Activated CD4-positive, alpha-beta memory T cell treated with anti-CD3 and anti-CD28 coated beads for 36 hours (primary cell): ENCODE data around the gene KDM1A. TPM values are rescaled to one million over a fixed set of nuclear protein-coding genes. Genes with fewer than 3 reads are reported as not detected.
A peak's percentile ranks its signal among the peaks of the same experiment; 100 is the strongest.
"Not testable (repeated sequence)": the region's sequence is repeated elsewhere in the genome, so short reads cannot be mapped to it uniquely, and the experiment has no call there.

Source experiments
- CTCF ChIA-PET: fragments of 350-600 bp; sonication (Branson Sonifier 250); formaldehyde crosslinking; loops from one replicate; lab custom pipeline; 2021; ENCODE audit warnings: antibody characterized with exemption, inconsistent platforms; lab: Charles Lee
- POLR2A ChIA-PET: fragments of 350-600 bp; sonication (Branson Sonifier 250); formaldehyde crosslinking; loops from one replicate; lab custom pipeline; 2021; ENCODE audit warnings: antibody characterized with exemption; lab: Charles Lee
- DNase-seq: peaks from one replicate; pipeline ENCODE4 v3.0.0-alpha.2; 2020
- H3K27ac Mint-ChIP-seq: one replicate; pipeline ENCODE4 v1.8.0; 2021; ENCODE audit warnings: mixed read lengths
- H3K27me3 Mint-ChIP-seq: one replicate; pipeline ENCODE4 v1.8.0; 2021; ENCODE audit warnings: mixed read lengths
- H3K36me3 Mint-ChIP-seq: one replicate; pipeline ENCODE4 v1.8.0; 2021; ENCODE audit warnings: mixed read lengths
- H3K4me1 Mint-ChIP-seq: one replicate; pipeline ENCODE4 v1.8.0; 2021; ENCODE audit warnings: low read depth, mixed read lengths
- H3K4me3 Mint-ChIP-seq: one replicate; pipeline ENCODE4 v1.8.0; 2021; ENCODE audit warnings: mild to moderate bottlenecking, mixed read lengths
- H3K9me3 Mint-ChIP-seq: one replicate; pipeline ENCODE4 v1.8.0; 2021; ENCODE audit warnings: mixed read lengths
- intact Hi-C: fragments of 100-400 bp; cut with micrococcal nuclease; formaldehyde crosslinking; loops from one replicate; pipeline ENCODE4 v1.15.1; 2023
- total RNA-seq, 2 experiments: library from RNA; stranded (reverse); gene quantifications; one replicate each; pipeline ENCODE4 v1.2.3, GENCODE V29; 2021

KDM1A gene
- total RNA-seq: 10 to 100 TPM; 60.2 to 61.9 TPM

DNA sequence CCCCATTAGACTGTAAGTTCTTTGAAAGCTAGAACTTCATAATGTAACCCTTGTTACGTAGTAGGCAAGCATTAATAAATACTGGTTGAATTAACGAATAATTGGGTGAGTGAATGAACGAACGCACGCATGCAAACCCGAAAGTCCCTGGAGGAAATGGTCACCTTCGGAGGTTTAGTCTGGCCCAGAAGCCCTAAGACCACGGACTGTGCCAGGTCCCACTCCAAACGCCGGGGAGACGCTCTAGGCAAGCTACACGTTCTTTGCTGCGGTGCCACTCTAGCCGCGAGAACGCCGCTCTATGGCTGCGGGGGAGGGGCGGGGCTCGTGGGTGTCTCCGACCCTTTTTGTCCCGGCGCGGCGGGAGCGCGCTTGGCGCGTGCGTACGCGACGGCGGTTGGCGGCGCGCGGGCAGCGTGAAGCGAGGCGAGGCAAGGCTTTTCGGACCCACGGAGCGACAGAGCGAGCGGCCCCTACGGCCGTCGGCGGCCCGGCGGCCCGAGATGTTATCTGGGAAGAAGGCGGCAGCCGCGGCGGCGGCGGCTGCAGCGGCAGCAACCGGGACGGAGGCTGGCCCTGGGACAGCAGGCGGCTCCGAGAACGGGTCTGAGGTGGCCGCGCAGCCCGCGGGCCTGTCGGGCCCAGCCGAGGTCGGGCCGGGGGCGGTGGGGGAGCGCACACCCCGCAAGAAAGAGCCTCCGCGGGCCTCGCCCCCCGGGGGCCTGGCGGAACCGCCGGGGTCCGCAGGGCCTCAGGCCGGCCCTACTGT is at the start of gene KDM1A:
TSS of gene KDM1A (plus strand) at position 375 of the 769 bp plus-strand sequence. CDS start at position 504, 129 bp downstream.
- peaks cover 10% of the 10 kb centered on the region for H3K9me3 Mint-ChIP-seq

DNA sequence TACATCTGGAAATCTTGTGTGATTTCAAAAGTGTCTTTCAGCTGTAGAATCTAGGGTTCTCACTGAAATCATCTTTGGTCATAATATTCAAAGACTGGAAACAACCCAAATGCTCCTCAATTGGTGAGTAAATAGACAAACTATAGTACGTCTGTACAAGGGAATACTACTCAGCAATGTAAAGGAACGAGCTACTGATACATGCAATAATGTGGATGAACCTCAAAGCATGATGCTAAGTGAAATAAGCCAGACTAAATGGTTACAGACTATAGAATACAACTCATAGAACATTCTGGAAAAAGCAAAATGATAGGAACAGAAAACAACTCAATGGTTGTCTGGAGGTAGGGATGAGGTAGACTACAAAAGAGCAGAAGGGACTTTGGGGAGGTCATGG is 49.2 kb upstream of the KDM1A start:
- peaks cover 6% of the 10 kb centered on the region for H3K36me3 Mint-ChIP-seq
- no peaks in the 10 kb centered on the region for H3K4me1 Mint-ChIP-seq
- intact Hi-C loops: no loop called here
- no peak overlapping the region for H3K4me3 Mint-ChIP-seq
- ChIA-PET CTCF (interaction anchor here (2.3 kb wide), 1 partner anchor 214 kb away, joined by 11 read pairs; no protein-coding TSS in a partner anchor), POLR2A (no interaction called here)
- no peak overlapping the region for H3K27ac Mint-ChIP-seq
- H3K27me3 Mint-ChIP-seq: peaks cover 36% of the 10 kb centered on the region
- H3K9me3 Mint-ChIP-seq: peaks cover 13% of the 10 kb centered on the region
- no peak for DNase-seq

More for the DNA sequence above, at the start of gene KDM1A:
- Mint-ChIP-seq H3K4me1 (peaks cover 39% of the 10 kb centered on the region), H3K27ac (peak within 1 kb of the TSS; percentile 81), H3K4me3 (peak within 1 kb of the TSS; percentile 90), H3K27me3 (no peaks in the 10 kb centered on the region), H3K36me3 (peaks cover 15% of the 10 kb centered on the region)
- ChIA-PET CTCF (interaction anchor here (0.7 to 3.3 kb wide), 3 partner anchors 79 to 926 kb away, joined by 3 to 18 read pairs (median 5); no protein-coding TSS in a partner anchor), POLR2A (interaction anchor here (0.7 to 1.3 kb wide), 6 partner anchors 18 to 672 kb away, joined by 3 to 4 read pairs (median 4); partner anchors contain the start of genes HNRNPR and RPL11)
- peak; percentile 96 for DNase-seq
- intact Hi-C loops: no loop called here

DNA sequence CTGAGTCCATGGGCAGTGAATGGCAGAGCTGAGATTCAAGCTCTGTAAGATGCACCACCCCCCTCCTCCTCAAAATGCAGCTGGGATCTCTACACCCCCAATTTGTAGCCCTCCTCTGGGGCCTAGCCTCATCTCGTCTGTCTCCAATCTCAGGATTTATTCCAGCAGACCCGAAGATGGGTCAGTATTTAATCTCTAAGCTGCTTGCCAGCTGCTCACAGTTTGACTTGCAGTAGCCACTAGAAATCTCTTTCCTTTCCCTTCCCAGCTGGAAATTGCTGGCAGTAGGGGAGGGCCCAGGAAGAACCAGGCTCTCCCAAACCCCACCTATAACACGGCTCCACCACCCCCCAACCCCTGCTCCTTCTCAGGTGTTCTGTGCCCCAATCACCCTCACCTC is 48.1 kb upstream of the KDM1A start:
- Mint-ChIP-seq H3K27ac (no peak overlapping the region), H3K9me3 (peaks cover 7% of the 10 kb centered on the region), H3K4me1 (no peaks in the 10 kb centered on the region), H3K36me3 (peaks cover 6% of the 10 kb centered on the region), H3K27me3 (peaks cover 39% of the 10 kb centered on the region), H3K4me3 (no peak overlapping the region)
- POLR2A ChIA-PET: no interaction called here
- intact Hi-C loops: no loop called here
- DNase-seq: no peak
- CTCF ChIA-PET: interaction anchor here (1.0 to 2.3 kb wide), 2 partner anchors 9 to 213 kb away, joined by 3 to 11 read pairs; no protein-coding TSS in a partner anchor

DNA sequence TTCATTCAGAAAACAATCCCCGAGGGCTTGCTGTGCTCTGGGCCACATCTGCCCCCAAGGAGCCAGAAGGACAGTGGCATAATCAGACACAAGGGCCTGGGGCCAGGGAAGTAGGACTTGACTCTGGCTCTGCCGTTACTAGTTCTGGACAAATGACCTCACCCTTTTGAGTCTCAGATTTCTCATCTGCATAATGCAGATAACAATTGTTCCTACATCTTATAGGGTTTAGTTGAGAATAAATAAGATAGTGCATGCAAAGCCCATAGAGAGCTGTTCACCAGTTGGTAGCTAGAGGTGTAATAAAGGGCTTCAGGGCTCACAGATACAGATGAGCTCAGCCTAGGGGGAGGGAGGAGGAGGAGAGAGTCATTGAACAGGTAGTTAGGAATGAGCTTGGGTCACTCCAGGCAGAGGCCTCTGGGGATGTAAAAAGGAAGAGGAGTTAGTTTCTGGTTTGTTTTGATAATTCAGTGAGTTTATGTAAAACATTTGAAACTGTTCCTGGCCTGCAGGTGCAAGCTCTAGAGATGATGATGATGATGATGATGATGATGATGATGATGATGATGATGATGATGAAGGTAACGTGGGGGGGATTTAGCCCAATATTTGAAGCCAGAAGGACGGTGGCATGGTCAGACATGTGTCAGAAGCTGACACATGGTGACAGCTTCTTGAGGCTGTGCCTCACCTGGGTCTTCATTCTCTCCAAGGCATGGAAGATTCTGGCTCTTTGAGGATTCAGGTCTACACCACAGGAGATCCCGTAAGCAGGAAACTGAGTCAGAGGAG is 47.5 kb upstream of the KDM1A start:
- intact Hi-C loops: no loop called here

DNA sequence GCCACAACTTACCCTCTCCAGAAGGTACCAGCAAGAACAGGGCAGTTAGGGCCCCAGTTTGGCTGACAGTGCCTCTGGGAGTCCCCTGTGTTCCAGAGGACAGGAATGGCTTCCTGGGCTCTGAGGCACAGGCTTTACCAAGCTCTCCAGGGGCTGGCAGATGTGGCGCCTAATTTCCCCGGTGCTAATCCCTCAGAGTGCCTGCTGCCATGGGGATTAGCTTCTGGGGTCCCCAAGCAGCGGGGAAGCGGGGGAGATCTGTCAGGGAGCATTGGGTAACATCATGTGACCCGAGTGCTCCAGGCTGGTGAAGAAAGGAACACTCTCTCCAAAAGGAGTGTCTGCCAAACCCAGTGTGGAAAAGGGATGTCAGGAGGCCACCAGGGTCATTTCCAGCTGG is 46.5 kb upstream of the KDM1A start, which contains the start of gene LACTBL1:
TSS of gene LACTBL1 (minus strand) at position 107 of the 400 bp plus-strand sequence. CDS start 550 bp downstream, outside the sequence.
- Mint-ChIP-seq H3K4me1 (no peaks in the 10 kb centered on the region), H3K27me3 (peaks cover 38% of the 10 kb centered on the region), H3K9me3 (no peaks in the 10 kb centered on the region), H3K36me3 (no peaks in the 10 kb centered on the region), H3K27ac (no peak within 1 kb of the TSS), H3K4me3 (no peak within 1 kb of the TSS)
- DNase-seq: no peak
- CTCF ChIA-PET: interaction anchor here (0.9 to 1.7 kb wide), 2 partner anchors 9 to 212 kb away, joined by 3 to 5 read pairs; no protein-coding TSS in a partner anchor
- intact Hi-C loops: no loop called here
- POLR2A ChIA-PET: no interaction called here

More for the DNA sequence above, 47.5 kb upstream of the KDM1A start:
- Mint-ChIP-seq H3K9me3 (peaks cover under 1% of the 10 kb centered on the region), H3K27me3 (peaks cover 38% of the 10 kb centered on the region), H3K36me3 (no peaks in the 10 kb centered on the region), H3K27ac (no peak overlapping the region), H3K4me3 (no peak overlapping the region), H3K4me1 (no peaks in the 10 kb centered on the region)
- no peak for DNase-seq
- CTCF ChIA-PET: interaction anchor here (1.0 to 2.3 kb wide), 3 partner anchors 8 to 212 kb away, joined by 3 to 11 read pairs (median 5); no protein-coding TSS in a partner anchor
- POLR2A ChIA-PET: no interaction called here

DNA sequence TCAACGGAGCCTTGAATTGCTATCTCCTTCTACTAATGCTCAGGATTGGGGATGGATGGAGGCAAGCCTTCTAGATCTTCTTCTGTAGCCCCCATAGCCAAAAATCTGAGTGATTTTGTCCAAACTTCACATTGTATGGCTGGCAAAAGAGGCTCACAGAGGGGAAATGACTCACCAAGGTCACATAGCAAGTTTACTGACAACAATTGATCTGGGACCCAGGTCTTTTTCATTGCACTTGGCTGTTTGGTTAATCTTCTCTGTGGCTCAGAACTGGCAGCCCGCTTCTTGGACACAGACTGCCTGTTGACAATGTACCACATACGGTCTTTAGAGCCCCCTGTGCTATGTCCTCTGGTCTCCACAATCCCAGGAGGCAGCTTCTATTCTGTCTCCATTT is 43.6 kb upstream of the KDM1A start:
- ChIA-PET CTCF (interaction anchor here (1.9 to 2.0 kb wide), 2 partner anchors 11 to 209 kb away, joined by 6 to 7 read pairs; no protein-coding TSS in a partner anchor), POLR2A (no interaction called here)
- H3K27me3 Mint-ChIP-seq: peaks cover 25% of the 10 kb centered on the region
- H3K9me3 Mint-ChIP-seq: no peaks in the 10 kb centered on the region
- no peak for DNase-seq
- no peaks in the 10 kb centered on the region for H3K4me1 Mint-ChIP-seq
- intact Hi-C loops: loop anchor here (1.0 kb wide), 1 partner anchor 128 kb away; no protein-coding TSS in a partner anchor
- no peaks in the 10 kb centered on the region for H3K36me3 Mint-ChIP-seq
- no peak overlapping the region for H3K27ac Mint-ChIP-seq
- H3K4me3 Mint-ChIP-seq: no peak overlapping the region

DNA sequence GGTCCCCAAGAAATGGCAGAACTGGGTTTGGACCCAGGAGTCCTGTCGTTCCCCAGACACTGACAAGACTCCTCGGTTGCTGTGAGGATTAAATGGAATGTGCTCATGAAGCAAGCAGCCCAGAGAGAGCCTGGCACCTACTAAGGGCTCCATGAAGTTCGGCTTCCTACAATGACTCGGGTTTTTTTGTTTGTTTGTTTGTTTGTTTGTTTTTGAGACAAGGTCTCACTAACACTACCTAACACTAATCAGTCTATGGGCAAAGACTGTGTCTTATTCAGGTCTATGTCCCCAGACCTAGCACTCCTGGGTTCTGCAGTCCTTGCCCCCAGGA is 43.2 kb upstream of the KDM1A start:
- no peaks in the 10 kb centered on the region for H3K4me1 Mint-ChIP-seq
- DNase-seq: no peak
- H3K27me3 Mint-ChIP-seq: peaks cover 25% of the 10 kb centered on the region
- ChIA-PET POLR2A (no interaction called here), CTCF (interaction anchor here (1.4 to 2.0 kb wide), 2 partner anchors 208 to 212 kb away, joined by 3 to 7 read pairs; no protein-coding TSS in a partner anchor)
- H3K36me3 Mint-ChIP-seq: no peaks in the 10 kb centered on the region
- H3K27ac Mint-ChIP-seq: no peak overlapping the region
- H3K4me3 Mint-ChIP-seq: no peak overlapping the region
- intact Hi-C loops: loop anchor here (1.0 kb wide), 1 partner anchor 127 kb away; no protein-coding TSS in a partner anchor
- no peaks in the 10 kb centered on the region for H3K9me3 Mint-ChIP-seq

DNA sequence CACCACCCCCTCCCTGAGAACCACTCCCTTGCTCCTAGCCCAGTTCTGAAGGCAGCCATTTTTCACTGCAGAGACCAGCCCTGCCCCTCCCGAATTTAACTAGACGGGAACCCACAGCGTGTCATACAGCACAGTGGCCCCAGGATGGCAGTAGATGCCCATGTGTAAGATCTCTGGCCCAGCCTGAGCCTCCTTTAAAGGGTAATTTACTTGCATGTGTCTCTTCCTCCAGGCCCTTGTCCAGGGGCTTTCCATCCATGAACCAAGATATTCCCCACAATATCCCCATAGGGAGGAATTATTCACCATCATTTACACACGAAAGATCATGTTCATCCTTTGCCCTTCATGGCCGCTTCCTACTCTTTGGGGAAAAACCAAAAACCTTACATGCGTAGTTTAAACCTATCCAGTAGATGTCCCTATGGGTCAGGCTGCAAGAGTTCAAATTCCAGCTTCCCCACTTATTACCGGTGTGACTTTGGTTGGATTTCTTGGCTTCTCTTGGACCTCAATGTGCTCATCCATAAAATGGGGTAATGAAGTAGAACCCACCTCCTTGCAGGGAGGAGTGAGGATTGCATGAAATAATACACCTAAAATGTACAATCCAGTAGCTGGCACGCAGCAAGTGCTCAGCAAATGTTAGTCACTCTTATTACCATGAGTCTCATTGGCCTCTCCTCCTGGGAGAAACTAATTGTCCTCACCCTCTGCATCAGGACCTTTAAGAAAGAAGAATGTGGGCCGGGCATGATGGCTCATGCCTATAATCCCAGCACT is 42.6 kb upstream of the KDM1A start:
- H3K36me3 Mint-ChIP-seq: no peaks in the 10 kb centered on the region
- peak; percentile 69 for DNase-seq
- POLR2A ChIA-PET: no interaction called here
- peaks cover 23% of the 10 kb centered on the region for H3K27me3 Mint-ChIP-seq
- H3K4me1 Mint-ChIP-seq: no peaks in the 10 kb centered on the region
- H3K4me3 Mint-ChIP-seq: no peak overlapping the region
- CTCF ChIA-PET: interaction anchor here (1.4 kb wide), 1 partner anchor 211 kb away, joined by 3 read pairs; no protein-coding TSS in a partner anchor
- no peak overlapping the region for H3K27ac Mint-ChIP-seq
- H3K9me3 Mint-ChIP-seq: no peaks in the 10 kb centered on the region
- intact Hi-C loops: loop anchor here (1.0 kb wide), 1 partner anchor 127 kb away; no protein-coding TSS in a partner anchor

DNA sequence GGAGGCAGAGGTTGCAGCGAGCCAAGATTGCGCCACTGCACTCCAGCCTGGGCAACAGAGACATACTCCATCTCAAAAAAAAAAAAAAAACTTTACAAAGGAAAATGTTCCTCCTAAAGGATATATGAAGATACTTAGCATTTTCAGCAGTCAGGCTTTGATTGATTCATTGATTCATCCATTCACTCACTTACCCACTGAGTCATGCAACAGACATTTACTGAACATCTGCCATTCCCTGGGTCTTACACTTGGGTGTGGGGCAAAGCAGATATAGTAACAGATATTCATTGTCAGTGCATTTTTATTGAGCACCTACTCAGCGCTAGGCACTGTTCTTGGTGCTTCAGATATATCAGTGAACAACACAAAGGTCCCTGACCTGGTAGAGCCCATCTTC is 41.0 kb upstream of the KDM1A start:
- Mint-ChIP-seq H3K27me3 (peaks cover 16% of the 10 kb centered on the region), H3K9me3 (no peaks in the 10 kb centered on the region), H3K36me3 (no peaks in the 10 kb centered on the region), H3K27ac (no peak overlapping the region), H3K4me3 (no peak overlapping the region), H3K4me1 (no peaks in the 10 kb centered on the region)
- DNase-seq: no peak
- CTCF ChIA-PET: interaction anchor here (0.7 to 1.9 kb wide), 2 partner anchors 204 to 206 kb away, joined by 3 to 9 read pairs; no protein-coding TSS in a partner anchor
- intact Hi-C loops: no loop called here
- POLR2A ChIA-PET: no interaction called here

DNA sequence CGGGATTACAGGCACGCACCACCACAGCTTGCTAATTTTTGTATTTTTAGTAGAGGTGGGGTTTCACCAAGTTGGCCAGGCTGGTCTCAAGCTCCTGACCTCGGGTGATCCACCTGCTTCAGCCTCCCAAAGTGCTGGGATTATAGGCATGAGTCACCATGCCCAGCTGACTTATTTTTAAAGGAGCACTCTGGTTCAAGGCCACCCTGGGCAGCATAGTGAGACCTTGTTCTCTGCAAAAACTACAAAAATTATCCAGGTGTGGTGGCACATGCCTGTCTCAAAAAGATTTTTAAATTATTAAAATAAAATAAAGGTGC is 38.8 kb upstream of the KDM1A start:
- H3K4me3 Mint-ChIP-seq, H3K9me3 Mint-ChIP-seq, H3K4me1 Mint-ChIP-seq, H3K27me3 Mint-ChIP-seq, H3K27ac Mint-ChIP-seq, DNase-seq, POLR2A ChIA-PET, intact Hi-C loops, H3K36me3 Mint-ChIP-seq: not testable (repeated sequence)
- CTCF ChIA-PET: interaction anchor here (0.7 to 0.9 kb wide), 2 partner anchors 10 to 49 kb away, joined by 3 read pairs; no protein-coding TSS in a partner anchor

DNA sequence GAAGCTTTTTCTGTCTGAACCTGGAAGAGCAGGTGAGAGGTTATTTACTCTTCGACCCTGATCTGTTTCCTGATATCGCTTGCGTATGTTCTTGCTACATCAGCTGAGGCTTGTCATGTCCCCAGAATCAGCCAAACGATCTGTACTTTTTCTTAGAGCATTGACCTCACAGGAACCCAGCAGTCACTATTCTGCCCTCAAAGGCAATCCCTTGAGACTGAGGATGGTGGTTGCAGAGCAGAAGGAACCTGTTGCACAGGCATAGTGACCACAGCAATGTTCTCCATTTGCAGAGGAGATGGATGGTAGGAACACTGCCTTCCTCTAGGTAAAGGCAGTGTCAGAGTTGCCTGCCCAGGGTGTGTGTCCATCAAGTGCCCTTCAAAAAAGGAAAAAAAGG is 35.3 kb upstream of the KDM1A start:
- H3K27ac Mint-ChIP-seq: no peak overlapping the region
- ChIA-PET POLR2A (no interaction called here), CTCF (interaction anchor here (0.8 kb wide), 2 partner anchors 202 to 279 kb away, joined by 3 read pairs; no protein-coding TSS in a partner anchor)
- no peaks in the 10 kb centered on the region for H3K9me3 Mint-ChIP-seq
- DNase-seq: no peak
- H3K4me3 Mint-ChIP-seq: no peak overlapping the region
- no peaks in the 10 kb centered on the region for H3K36me3 Mint-ChIP-seq
- intact Hi-C loops: no loop called here
- H3K4me1 Mint-ChIP-seq: no peaks in the 10 kb centered on the region
- peaks cover 5% of the 10 kb centered on the region for H3K27me3 Mint-ChIP-seq
